Heart left ventricle (tissue), 16 donors: ENCODE measurements around the gene GPR160. TPM values are rescaled to one million over a fixed set of nuclear protein-coding genes. Genes with fewer than 3 reads are reported as not detected.

Experiments
- ATAC-seq, 4 donors: fragments of 200-7000 bp; cut with Tn5 transposase; one replicate each; pipeline ENCODE4 v1.9.1; 2020 to 2022; ENCODE audit warnings: moderate library complexity in 4 of 4, mild to moderate bottlenecking in 3 of 4, moderate number of reproducible peaks in 1 of 4
- DNase-seq, 5 donors: peaks; one replicate each; pipeline ENCODE4 v3.0.0-alpha.2; 2020
- H3K27ac ChIP-seq, 12 donors: fragments of 200-600 bp; sonication (generic) in 4 of 12; one replicate each; pipeline versions ENCODE4 v1.5.0 to v1.8.0; 2016 to 2022; ENCODE audit warnings: mild to moderate bottlenecking in 2 of 12
- H3K27me3 ChIP-seq, 9 donors: fragments of 200-600 bp; sonication (generic) in 2 of 9; one replicate each; pipeline versions ENCODE4 v1.5.1 to v1.8.0; 2016 to 2022; ENCODE audit warnings: mild to moderate bottlenecking in 3 of 9
- H3K36me3 ChIP-seq, 9 donors: fragments of 200-600 bp; sonication (generic) in 2 of 9; one replicate each; pipeline versions ENCODE4 v1.5.0 to v1.8.0; 2018 to 2022; ENCODE audit warnings: mild to moderate bottlenecking in 2 of 9
- H3K4me1 ChIP-seq, 12 donors: fragments of 200-600 bp; sonication (generic) in 4 of 12; one replicate each; pipeline versions ENCODE4 v1.5.0 to v1.8.0; 2016 to 2022; ENCODE audit warnings: mild to moderate bottlenecking in 3 of 12
- H3K4me3 ChIP-seq, 12 donors: fragments of 200-600 bp; sonication (generic) in 4 of 12; one replicate each; pipeline versions ENCODE4 v1.5.0 to v1.8.0; 2017 to 2022; ENCODE audit warnings: mild to moderate bottlenecking in 9 of 12, moderate library complexity in 4 of 12
- H3K9me3 ChIP-seq, 12 donors: fragments of 200-600 bp; sonication (generic) in 4 of 12; one replicate each; pipeline versions ENCODE4 v1.5.0 to v1.8.0; 2016 to 2022; ENCODE audit warnings: mild to moderate bottlenecking in 1 of 12
- POLR2A ChIP-seq, 2 donors: fragments of 450-650 bp; IDR thresholded peaks; one replicate each; pipeline ENCODE4 v1.6.1; 2017; ENCODE audit warnings: antibody characterized with exemption in 2 of 2, mild to moderate bottlenecking in 2 of 2, moderate library complexity in 2 of 2
- WGBS, 4 donors: extraction: QIAGEN DNeasy Blood & Tissue Kit in 2 of 4; methylation state at CpG; one replicate each; pipeline versions ENCODE4 v1.1.5 to v1.1.7; 2013 to 2018; 5-methylcytosine and 5-hydroxymethylcytosine counted together
- intact Hi-C, 10 donors: fragments of 100-400 bp; cut with DNase I; formaldehyde crosslinking; loops; one replicate each; pipeline versions ENCODE4 v1.11.1 to v1.14.2; 2022
- polyA plus RNA-seq, 2 donors: library from polyadenylated mRNA; stranded (reverse); fragments of 200-250 nt; gene quantifications; one replicate each; pipeline ENCODE4 v1.2.3, GENCODE V29; 2013
- total RNA-seq, 9 donors: library from RNA; depleted of rRNA in 2 of 9; stranded (reverse); fragments of >200 nt in 2 of 9; fragmentation: NEBNext Ultra II Directional in 3 of 9; extraction: Animal tissue kit (Norgen Biotek cat#: 25700) in 3 of 9; gene quantifications; one replicate each; pipeline versions ENCODE4 v1.1.0 to v1.2.4, GENCODE V29; 2016 to 2023
- TF ChIP-seq, protein P1 (sequence below), 12 donors: fragments of 200-600 bp; sonication (generic) in 4 of 12; IDR thresholded peaks; one replicate each; pipeline versions ENCODE4 v1.5.0 to v1.8.0; 2018 to 2022; ENCODE audit warnings: antibody characterized with exemption in 12 of 12, mild to moderate bottlenecking in 5 of 12
- donor health status: ischemic (EF 13 %, LVEDD 7.1; RV severe dilation, severe dysfunction).
- donor health status: healthy with polysubstance abuse.
- donor health status: DM: no; HTN: yes; CAD: no.
- donor health status: DM: no; HTN: no; CAD: no.
- donor health status: ischemic (EF 25% LVEDD 6.9; RV normal size, moderate dysfunction).
- donor health status: ischemic (EF 25% LVEDD 5.7; RV mildly dilated, moderate dysfunction).
- donor health status: healthy.
- donor health status: DM: yes; HTN: yes; CAD: no.
- donor health status: ischemic (EF 35%, LVEDD 5.7; RV mildly dilated, moderate dysfunction).
- donor health status: nonischemic (EF 11% LVEDD 7.7; RV severe dilation, severe dysfunction).
- donor health status: DM: yes; HTN: yes; CAD: no.
- donor health status: PGD.
- donor health status: ischemic (EF 29% LVEDD 5.4; RV normal size, mild dysfunction).
- donor health status: nonischemic (EF 23%, LVEDD 6.1; RV moderate dilation, normal function).

Gene GPR160
- total and polyA plus RNA-seq, 11 donors, result 0.28 to 2.6 (median 0.99) TPM

DNA sequence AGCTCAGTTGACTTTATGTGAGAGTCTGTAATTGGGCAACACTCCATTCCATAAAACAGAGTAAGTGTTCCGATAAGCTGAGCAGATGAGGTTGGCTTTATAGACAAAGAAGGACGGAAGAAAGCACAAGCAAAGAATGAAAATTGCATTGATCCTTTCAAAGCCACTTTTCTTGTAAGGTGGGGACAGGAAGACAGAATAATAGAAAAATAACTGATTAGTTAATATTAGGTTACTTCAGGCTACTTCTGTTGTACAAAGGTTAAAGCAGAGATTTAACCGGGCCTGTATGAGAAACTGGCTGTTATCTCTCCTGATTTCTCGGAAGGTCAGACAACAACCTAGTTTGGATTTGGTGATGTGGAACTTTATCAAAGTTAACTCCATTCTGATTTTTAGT is 15.5 kb upstream of the GPR160 start:
- DNase-seq (no peak), ATAC-seq (no peak)
- Histone ChIP-seq H3K4me3 (no peak overlapping the region), H3K27me3 (no peaks in the 10 kb centered on the region), H3K9me3 (no peaks in the 10 kb centered on the region), H3K27ac (no peak overlapping the region), H3K36me3 (no peaks in the 10 kb centered on the region), H3K4me1 (no peaks in the 10 kb centered on the region)
- no peak for TF ChIP-seq POLR2A (IDR thresholded peaks at IDR 0.05)
- TF ChIP-seq, protein P1, sequence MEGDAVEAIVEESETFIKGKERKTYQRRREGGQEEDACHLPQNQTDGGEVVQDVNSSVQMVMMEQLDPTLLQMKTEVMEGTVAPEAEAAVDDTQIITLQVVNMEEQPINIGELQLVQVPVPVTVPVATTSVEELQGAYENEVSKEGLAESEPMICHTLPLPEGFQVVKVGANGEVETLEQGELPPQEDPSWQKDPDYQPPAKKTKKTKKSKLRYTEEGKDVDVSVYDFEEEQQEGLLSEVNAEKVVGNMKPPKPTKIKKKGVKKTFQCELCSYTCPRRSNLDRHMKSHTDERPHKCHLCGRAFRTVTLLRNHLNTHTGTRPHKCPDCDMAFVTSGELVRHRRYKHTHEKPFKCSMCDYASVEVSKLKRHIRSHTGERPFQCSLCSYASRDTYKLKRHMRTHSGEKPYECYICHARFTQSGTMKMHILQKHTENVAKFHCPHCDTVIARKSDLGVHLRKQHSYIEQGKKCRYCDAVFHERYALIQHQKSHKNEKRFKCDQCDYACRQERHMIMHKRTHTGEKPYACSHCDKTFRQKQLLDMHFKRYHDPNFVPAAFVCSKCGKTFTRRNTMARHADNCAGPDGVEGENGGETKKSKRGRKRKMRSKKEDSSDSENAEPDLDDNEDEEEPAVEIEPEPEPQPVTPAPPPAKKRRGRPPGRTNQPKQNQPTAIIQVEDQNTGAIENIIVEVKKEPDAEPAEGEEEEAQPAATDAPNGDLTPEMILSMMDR (IDR thresholded peaks at IDR 0.05), result no peak
- intact Hi-C loops, result loop anchor here in 3 of 10 donors (5.0 to 10.0 kb wide), 2 partner anchors 158 to 160 kb away; partner anchors contain the start of gene LRRC31 (in 2 of the 3)
- 91 to 95% (median 92%) methylated on average over 4 of the region's 4 CpGs for WGBS, 4 donors

DNA sequence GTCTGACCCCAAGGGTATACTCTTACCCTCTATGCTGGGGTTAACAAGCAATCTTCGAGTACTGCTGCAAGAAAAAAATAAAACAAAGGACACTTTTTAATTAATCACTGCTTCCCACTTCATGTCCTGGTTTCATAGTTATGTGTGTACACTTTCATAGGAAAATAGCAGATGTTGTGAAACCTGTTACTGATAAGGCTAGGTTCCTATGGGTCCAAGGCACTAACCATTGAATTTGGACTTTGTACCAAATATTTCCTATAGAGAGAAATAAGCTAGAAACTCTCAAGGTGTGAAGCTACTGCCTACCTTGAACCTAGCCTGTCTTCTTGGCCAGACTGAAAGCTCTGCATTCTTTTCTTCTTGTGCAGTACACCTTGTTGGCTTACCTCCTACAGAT is 14.6 kb upstream of the GPR160 start:
- WGBS, 4 donors, result 82 to 96% (median 89%) methylated on average over 1 of the region's 1 CpG
- no peaks in the 10 kb centered on the region for H3K36me3 ChIP-seq
- intact Hi-C loops, result loop anchor here in 3 of 10 donors (5.0 to 10.0 kb wide), 2 partner anchors 158 to 161 kb away; partner anchors contain the start of gene LRRC31 (in 2 of the 3)
- H3K4me1 ChIP-seq, result no peaks in the 10 kb centered on the region
- no peaks in the 10 kb centered on the region for H3K27me3 ChIP-seq
- H3K27ac ChIP-seq, result no peak overlapping the region
- no peaks in the 10 kb centered on the region for H3K9me3 ChIP-seq
- ATAC-seq (no peak), DNase-seq (no peak)
- TF ChIP-seq, protein P1 (IDR thresholded peaks at IDR 0.05), result no peak
- TF ChIP-seq POLR2A (IDR thresholded peaks at IDR 0.05), result no peak
- no peak overlapping the region for H3K4me3 ChIP-seq

- Histone ChIP-seq H3K9me3 (no peaks in the 10 kb centered on the region), H3K4me1 (no peaks in the 10 kb centered on the region), H3K4me3 (no peak overlapping the region), H3K27me3 (no peaks in the 10 kb centered on the region), H3K36me3 (no peaks in the 10 kb centered on the region), H3K27ac (no peak overlapping the region)
- no peak for ATAC-seq
- DNase-seq, result no peak
- intact Hi-C loops, result loop anchor here in 3 of 10 donors (5.0 to 10.0 kb wide), 2 partner anchors 160 to 162 kb away; partner anchors contain the start of gene LRRC31 (in 2 of the 3)
- no peak for TF ChIP-seq POLR2A (IDR thresholded peaks at IDR 0.05)
- TF ChIP-seq, protein P1 (IDR thresholded peaks at IDR 0.05), result no peak
- WGBS, 4 donors, result 92 to 94% (median 94%) methylated on average over 4 of the region's 4 CpGs
Measured at GRCh38 chr3:170024581-170024980, 13.2 kb upstream of the GPR160 start.

DNA sequence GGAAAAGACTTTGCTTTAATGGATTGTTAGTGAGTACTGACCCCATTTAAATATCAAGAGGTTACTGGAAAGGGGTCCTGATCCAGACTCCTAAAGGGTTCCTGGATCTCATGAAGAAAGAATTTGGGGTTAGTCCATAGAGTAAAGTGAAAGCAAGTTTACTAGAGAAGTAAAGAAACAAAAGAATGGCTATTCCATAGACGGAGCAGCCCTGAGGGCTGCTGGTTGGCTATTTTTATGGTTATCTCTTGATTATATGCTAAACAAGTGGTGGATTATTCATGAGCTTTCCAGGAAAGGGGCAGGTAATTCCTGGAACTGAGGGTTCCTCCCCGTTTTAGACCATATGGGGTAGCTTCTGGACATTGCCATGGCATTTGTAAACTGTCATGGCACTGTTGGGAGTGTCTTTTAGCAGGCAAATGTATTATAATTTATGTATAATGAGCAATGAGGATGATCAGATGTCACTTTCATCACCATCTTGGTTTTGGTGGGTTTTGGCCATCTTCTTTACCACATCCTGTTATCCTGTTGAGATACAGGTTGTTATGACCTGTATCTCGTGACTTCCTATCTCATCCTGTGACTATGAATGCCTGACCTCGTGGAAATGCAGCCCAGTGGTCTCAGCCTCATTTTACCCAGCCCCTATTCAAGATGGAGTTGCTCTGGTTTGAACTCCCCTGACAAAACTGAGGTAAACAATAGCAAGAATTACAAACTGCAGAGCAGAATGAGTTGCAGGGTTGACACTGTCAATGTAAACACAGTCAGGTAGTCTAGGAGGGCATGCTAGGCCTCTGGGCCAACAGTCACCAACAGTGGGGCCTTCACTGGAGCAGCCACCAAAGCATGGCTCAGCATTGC is 10.3 kb upstream of the GPR160 start:
- Histone ChIP-seq H3K27ac (no peak overlapping the region), H3K9me3 (no peaks in the 10 kb centered on the region), H3K4me3 (no peak overlapping the region), H3K27me3 (no peaks in the 10 kb centered on the region), H3K36me3 (no peaks in the 10 kb centered on the region), H3K4me1 (no peaks in the 10 kb centered on the region)
- ATAC-seq, result no peak
- WGBS, 4 donors, result 74 to 79% (median 78%) methylated on average over 4 of the region's 4 CpGs
- intact Hi-C loops, result loop anchor here in 2 of 10 donors (10.0 kb wide), 1 partner anchor 163 kb away; the partner anchor contains the start of gene LRRC31 (in 2 of the 2)
- TF ChIP-seq POLR2A (IDR thresholded peaks at IDR 0.05), result no peak
- TF ChIP-seq, protein P1 (IDR thresholded peaks at IDR 0.05), result no peak
- no peak for DNase-seq
